GM19372 (cell line): ENCODE results near the gene IDI1.
"Not testable (repeated sequence)": the region's sequence is repeated elsewhere in the genome, so short reads cannot be mapped to it uniquely, and the experiment has no call there.

Experiments used
- ATAC-seq: cut with Tn5 transposase; IDR thresholded peaks from one replicate; pipeline ENCODE4 v1.9.1; 2021; ENCODE audit warnings: mild to moderate bottlenecking, low read depth, moderate library complexity; ENCODE audit not compliant: unreplicated experiment

Gene IDI1

GRCh38 chr10:1036341-1036791 lies 12.6 kb downstream of the IDI1 start:
- no peak for ATAC-seq

- ATAC-seq, result no peak
Observed at GRCh38 chr10:1035201-1035600, 13.7 kb downstream of the IDI1 start.

GRCh38 chr10:1034758-1035157 lies 14.2 kb downstream of the IDI1 start:
- no peak for ATAC-seq

GRCh38 chr10:1033601-1034000 lies 15.3 kb downstream of the IDI1 start:
- ATAC-seq, result no peak

- ATAC-seq, result no peak
Observed at GRCh38 chr10:1029838-1030237, 19.1 kb downstream of the IDI1 start.

GRCh38 chr10:1026578-1026977 lies 22.3 kb downstream of the IDI1 start:
- no peak for ATAC-seq

- ATAC-seq, result no peak
Observed at GRCh38 chr10:1025683-1026082, 23.2 kb downstream of the IDI1 start, which contains the start of gene IDI2. Gene IDI2 (minus strand): TSS chr10:1025859. CDS start chr10:1024723, 1,136 bp downstream.

- ATAC-seq, result no peak
Observed at GRCh38 chr10:1024103-1024502, 24.8 kb downstream of the IDI1 start.

GRCh38 chr10:1022413-1022812 lies 26.5 kb downstream of the IDI1 start:
- no peak for ATAC-seq

GRCh38 chr10:1020958-1021357 lies 28.0 kb downstream of the IDI1 start:
- ATAC-seq, result no peak

- ATAC-seq, result no peak
Observed at GRCh38 chr10:1020460-1020859, 28.5 kb downstream of the IDI1 start.

GRCh38 chr10:1019362-1019761 lies 29.6 kb downstream of the IDI1 start:
- ATAC-seq, result no peak

- ATAC-seq, result no peak
Observed at GRCh38 chr10:1015688-1016087, 33.2 kb downstream of the IDI1 start.

- ATAC-seq, result no peak
Observed at GRCh38 chr10:1011696-1012095, 37.2 kb downstream of the IDI1 start.

GRCh38 chr10:1010703-1011102 lies 38.2 kb downstream of the IDI1 start:
- ATAC-seq, result no peak

GRCh38 chr10:1009947-1010346 lies 39.0 kb downstream of the IDI1 start:
- not testable (repeated sequence) for ATAC-seq

- ATAC-seq, result no peak
Observed at GRCh38 chr10:1009071-1009494, 39.8 kb downstream of the IDI1 start.

- ATAC-seq, result no peak
Observed at GRCh38 chr10:1007583-1007982, 41.3 kb downstream of the IDI1 start.

GRCh38 chr10:1006573-1006972 lies 42.3 kb downstream of the IDI1 start:
- ATAC-seq, result no peak

- ATAC-seq, result no peak
Observed at GRCh38 chr10:1003884-1004670, 44.8 kb downstream of the IDI1 start.

- ATAC-seq, result no peak
Observed at GRCh38 chr10:1002425-1003006, 46.4 kb downstream of the IDI1 start.
